Skin epidermis (tissue), 12 donors: Measurements from ENCODE around the gene CCDC74B.
"Not testable (repeated sequence)": the region's sequence is repeated elsewhere in the genome, so short reads cannot be mapped to it uniquely, and the experiment has no call there.

Experiments
- H3K27ac ChIP-seq, 21 experiments: fragments of 200-600 bp; sonication (generic) in 11 of 21; one replicate each; pipeline ENCODE4 v1.5.0; 2020; ENCODE audit warnings: mild to moderate bottlenecking in 3 of 21, inconsistent platforms in 2 of 21, moderate library complexity in 2 of 21
- H3K4me3 ChIP-seq, 7 experiments: fragments of 200-600 bp; sonication (generic) in 2 of 7; one replicate each; pipeline ENCODE4 v1.5.0; 2020; ENCODE audit warnings: inconsistent platforms in 2 of 7, mild to moderate bottlenecking in 2 of 7, moderate library complexity in 1 of 7

Gene CCDC74B

GRCh38 chr2:130152136-130152815 lies 7.4 kb upstream of the CCDC74B start:
- H3K27ac ChIP-seq, H3K4me3 ChIP-seq: not testable (repeated sequence)

GRCh38 chr2:130151145-130151512 lies 6.2 kb upstream of the CCDC74B start:
- H3K4me3 ChIP-seq, H3K27ac ChIP-seq: not testable (repeated sequence)

DNA sequence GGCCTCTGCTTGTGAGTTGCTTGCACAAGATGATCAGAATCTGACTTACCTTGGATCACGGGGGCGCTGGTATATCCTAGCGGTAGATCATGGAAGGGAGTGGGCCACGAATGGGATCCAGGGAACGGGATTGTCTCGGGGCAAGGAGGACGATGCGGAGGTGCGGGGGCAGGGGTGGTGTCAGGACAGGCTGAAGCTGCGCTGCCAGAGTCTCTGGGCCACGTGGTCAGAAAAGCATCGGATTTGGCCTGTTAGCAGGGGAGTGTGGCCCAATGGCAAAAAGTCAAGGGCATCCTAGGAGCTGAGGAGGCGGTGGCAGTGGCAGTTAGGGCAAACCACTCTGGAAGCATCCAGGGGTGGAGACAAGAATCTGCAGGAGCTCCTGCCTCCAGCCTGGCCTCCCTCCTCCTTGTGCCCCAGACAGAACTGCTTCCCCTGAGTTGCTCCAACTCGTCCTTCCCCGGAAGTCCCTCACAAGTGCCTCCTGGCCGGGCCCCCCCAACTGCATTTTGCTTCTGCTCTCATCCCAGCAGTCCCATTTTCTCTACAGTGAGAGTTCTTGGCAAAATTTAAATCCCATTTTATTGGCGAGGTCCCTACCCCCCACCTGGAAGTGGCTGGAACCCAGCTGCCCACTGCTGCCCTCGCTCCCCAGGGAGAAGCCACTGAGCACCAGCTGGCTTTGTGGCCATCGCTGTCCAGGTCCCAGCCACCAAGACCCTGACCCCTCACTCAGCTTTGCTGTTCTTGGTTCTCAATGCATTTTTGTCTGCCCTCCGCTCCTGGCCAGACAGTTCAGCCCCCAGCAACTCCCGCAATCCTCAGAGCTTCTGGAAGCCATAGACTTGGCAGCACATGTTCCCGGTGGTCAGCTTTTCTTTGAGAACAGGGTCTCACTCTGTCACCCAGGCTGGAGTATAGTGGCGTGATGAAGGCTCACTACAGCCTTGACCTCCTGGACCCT lies 5.6 kb upstream of the CCDC74B start:
- no peak overlapping the region for H3K27ac ChIP-seq

GRCh38 chr2:130148515-130148914 lies 3.6 kb upstream of the CCDC74B start:
- not testable (repeated sequence) for H3K27ac ChIP-seq, H3K4me3 ChIP-seq

More for the DNA sequence above, 5.6 kb upstream of the CCDC74B start:
- no peak overlapping the region for H3K4me3 ChIP-seq

DNA sequence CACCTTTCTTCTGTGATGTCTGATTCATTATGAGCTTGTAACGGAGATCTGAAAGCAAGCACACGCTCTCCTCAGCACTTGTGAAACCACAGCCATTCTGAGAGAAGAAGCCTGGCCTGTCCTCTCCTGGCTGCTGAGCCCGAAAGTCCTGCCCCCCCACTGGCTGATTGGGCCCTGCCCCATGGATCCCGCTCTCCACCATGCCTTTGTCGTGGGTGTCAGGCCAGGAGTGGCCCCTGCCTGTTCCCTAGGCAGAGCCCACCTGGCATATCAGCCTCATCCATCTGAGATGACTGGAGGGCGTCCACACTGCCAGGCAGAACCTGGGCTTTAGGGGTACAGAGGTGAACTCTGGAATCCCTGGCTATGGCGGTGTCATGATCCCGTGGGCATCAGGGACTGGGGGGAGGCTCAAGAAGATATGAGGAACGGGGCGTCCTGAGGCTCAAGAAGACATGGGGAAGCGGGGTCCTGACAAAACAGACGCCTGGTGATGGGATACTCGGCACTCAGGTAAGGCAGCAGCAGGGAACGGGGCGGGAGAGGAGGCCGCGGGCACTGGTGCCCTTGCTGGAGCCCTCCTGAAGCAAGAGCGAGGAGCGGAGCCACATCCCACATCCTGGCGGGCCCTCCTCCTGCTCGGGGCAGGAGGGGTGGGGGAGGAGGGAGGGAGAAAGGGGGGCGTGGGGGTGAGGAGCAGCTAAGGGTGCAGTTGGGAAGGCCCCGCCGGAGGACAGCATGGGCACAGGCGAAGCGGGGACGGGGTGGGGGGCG lies 1.5 kb downstream of the CCDC74B start:
- peak overlapping the region in 2 of 7 experiments; percentile 1 to 9 for H3K4me3 ChIP-seq

GRCh38 chr2:130142396-130143265 lies 2.3 kb downstream of the CCDC74B start:
- H3K4me3 ChIP-seq, H3K27ac ChIP-seq: not testable (repeated sequence)

More for the DNA sequence above, 1.5 kb downstream of the CCDC74B start:
- not testable (repeated sequence) for H3K27ac ChIP-seq

DNA sequence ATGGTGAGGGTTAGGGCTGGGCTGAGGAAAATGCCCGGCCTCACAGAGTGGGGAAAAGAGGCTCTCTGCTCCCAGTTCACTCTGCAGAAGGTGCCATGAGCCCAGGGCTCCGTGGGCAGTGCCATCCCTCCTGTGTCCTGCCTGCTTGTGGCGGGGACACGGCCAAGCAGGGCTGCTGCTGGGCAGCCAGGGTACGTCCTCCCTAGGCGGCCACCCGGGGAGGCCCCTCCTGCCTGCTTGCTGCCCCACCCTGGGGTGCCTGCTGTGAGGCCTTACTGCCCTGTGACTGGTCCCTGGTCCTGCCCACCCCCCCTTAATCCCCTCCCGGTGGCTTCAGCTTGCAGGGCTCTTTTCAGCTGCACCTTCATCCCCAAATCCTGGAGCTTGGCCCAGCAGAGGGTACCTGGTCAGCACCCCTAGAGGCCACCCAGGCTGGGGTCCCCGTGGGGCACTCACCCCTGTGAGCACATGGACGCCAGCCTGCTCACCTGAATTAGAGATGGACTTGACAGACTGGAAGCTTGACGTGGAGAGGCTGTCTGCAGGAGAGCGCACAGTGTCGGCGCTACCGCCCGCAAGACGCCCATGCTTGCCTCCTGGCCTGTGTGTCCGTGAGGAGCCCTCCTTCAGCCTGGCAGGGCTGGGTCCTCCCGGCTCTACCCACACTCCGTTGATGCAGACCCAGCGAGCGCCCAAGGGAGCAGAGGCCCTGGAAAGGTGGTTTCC lies 3.1 kb downstream of the CCDC74B start:
- H3K4me3 ChIP-seq, H3K27ac ChIP-seq: not testable (repeated sequence)

GRCh38 chr2:130141002-130141401 lies 3.9 kb downstream of the CCDC74B start:
- not testable (repeated sequence) for H3K27ac ChIP-seq, H3K4me3 ChIP-seq

DNA sequence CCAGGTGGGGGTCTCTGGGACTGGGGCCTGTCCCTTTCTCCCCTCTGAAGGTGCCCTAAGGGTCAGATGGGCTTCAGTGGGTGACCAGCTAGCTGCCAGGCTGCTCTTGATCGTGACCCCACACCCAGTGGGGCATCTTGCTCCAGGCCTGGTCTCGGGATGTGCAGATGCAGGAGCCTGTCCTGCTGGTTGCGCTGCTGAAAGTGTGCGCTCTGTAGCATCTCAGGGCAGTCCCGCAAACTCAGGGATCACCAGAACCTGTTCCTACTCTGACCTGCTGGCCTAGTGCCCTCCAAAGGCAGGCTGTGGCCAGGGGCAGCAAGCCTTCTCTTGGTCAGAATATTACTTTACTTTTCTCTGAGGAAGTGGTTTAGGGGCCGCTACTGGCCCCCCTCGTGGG lies 4.4 kb downstream of the CCDC74B start:
- H3K27ac ChIP-seq, H3K4me3 ChIP-seq: not testable (repeated sequence)

GRCh38 chr2:130139331-130140280 lies 5.3 kb downstream of the CCDC74B start:
- not testable (repeated sequence) for H3K4me3 ChIP-seq, H3K27ac ChIP-seq

DNA sequence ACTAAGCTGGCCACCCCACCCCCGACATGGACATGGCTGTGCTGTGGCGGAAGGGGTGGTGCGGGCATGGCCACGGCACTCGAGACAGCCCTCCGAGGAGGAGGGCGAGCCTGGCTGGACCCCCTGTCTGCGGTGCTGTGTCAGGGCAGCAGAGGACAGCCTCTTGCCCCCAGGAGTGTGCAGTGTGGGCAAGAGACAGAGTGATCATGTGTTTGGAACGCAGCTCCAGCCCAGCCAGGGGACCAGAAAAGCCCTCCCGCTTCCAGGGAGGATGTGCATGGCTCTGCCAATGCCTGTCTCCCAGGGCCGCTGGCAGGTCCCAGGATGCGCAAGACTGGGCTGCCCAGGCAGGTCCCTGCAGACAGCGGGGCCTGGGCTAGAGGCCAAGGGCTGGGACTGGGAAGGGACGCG lies 6.1 kb downstream of the CCDC74B start:
- H3K27ac ChIP-seq: not testable (repeated sequence)

DNA sequence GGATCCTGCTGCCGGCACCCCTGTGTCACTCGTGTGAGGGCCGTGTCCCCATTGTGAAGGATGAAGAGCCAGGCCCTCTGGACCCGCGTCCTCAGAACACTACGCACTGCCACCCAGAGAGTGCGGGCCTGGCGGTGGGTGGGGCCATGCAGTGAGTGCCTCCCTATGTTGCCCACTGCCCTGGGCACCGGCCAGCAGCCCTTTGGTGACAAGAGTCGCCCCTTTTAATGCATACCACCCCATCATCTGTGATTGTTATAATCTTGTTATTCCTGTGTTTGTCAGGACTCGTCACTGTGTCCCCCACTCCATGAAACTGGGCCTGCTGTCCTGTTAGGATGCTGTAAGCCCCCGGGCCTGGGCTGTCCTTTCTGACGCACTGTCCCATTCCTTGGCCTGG lies 6.6 kb downstream of the CCDC74B start:
- H3K27ac ChIP-seq, H3K4me3 ChIP-seq: not testable (repeated sequence)

More for the DNA sequence above, 6.1 kb downstream of the CCDC74B start:
- H3K4me3 ChIP-seq: not testable (repeated sequence)

DNA sequence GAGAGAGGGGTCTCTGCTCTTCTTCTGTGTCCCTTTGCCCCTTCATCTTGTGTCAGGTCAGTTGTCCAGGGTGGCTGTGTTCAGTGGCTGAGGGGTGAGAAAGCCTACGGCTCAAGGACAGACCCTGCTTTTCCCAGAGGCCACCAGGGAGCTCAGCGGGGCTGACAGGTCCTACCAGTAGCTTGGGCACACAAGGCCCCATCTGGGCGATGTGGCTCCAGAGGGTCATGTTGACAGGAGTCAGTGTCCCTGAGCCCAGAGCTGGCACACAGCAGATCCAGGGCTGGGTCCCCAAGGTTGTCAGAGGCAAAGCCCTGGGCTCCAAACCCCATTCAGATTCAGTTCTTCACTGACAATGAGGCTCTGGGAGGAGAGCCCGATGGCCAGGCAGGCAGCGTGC lies 7.8 kb downstream of the CCDC74B start:
- not testable (repeated sequence) for H3K27ac ChIP-seq, H3K4me3 ChIP-seq

- H3K27ac ChIP-seq, H3K4me3 ChIP-seq: not testable (repeated sequence)
Observed at GRCh38 chr2:130136546-130136945, 8.4 kb downstream of the CCDC74B start.

- Histone ChIP-seq H3K4me3 (no peak overlapping the region), H3K27ac (no peak overlapping the region)
Observed at GRCh38 chr2:130135692-130136541, 9.0 kb downstream of the CCDC74B start.

DNA sequence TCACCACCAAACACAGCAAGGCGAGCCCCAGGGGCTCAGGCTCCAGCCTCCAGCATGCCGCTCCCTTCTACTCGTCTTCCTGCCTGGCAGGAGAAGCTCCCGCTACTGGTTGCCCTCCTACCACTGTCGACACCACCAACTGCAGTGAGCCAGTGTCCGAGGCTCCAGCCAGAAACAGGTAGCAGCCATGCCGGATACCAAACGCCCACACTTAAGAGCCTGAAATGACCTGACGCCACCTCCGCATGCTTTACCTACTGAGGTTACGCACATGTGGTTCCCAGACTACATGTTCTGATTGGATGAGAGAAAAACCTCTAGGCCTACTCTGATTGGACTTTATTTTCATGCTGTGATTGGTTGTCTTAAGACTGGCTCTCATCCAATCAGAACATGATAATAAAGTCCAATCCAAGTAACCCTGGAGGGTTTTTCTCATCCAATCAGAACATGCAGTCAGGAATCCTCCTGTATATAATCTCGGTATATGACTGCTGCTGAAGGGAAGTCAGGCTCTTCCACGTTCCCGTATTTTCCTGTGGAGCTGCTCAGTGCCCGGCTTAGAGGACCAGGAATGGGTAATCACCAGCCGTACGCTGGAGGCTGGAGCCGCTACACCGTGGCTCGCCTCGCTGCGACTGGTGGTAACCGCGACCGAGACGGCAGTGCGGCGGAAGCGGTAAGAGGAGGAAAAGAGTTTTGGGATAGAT lies 15.6 kb downstream of the CCDC74B start, which contains the start of gene POTEF:
Gene POTEF (minus strand): TSS at position 103 of the 710 bp plus-strand sequence. CDS start 8,707 bp downstream, outside the sequence.
- H3K27ac ChIP-seq: not testable (repeated sequence)
- H3K4me3 ChIP-seq: peak within 1 kb of the TSS in 1 of 7 experiments; percentile 24
